GM10266 (cell line): ENCODE measurements around the gene RGS16.

ENCODE experiments used
- DNase-seq: peaks from one replicate; pipeline ENCODE4 v3.0.0; 2012; ENCODE audit errors: extremely low spot score
- TF ChIP-seq, protein P1 (sequence below): IDR thresholded peaks from 2 replicates; pipeline ENCODE4 v1.5.1; 2012; ENCODE audit warnings: mild to moderate bottlenecking, low read depth; ENCODE audit not compliant: control insufficient read depth, insufficient read depth; ENCODE audit errors: missing control alignments

RGS16 gene

DNA sequence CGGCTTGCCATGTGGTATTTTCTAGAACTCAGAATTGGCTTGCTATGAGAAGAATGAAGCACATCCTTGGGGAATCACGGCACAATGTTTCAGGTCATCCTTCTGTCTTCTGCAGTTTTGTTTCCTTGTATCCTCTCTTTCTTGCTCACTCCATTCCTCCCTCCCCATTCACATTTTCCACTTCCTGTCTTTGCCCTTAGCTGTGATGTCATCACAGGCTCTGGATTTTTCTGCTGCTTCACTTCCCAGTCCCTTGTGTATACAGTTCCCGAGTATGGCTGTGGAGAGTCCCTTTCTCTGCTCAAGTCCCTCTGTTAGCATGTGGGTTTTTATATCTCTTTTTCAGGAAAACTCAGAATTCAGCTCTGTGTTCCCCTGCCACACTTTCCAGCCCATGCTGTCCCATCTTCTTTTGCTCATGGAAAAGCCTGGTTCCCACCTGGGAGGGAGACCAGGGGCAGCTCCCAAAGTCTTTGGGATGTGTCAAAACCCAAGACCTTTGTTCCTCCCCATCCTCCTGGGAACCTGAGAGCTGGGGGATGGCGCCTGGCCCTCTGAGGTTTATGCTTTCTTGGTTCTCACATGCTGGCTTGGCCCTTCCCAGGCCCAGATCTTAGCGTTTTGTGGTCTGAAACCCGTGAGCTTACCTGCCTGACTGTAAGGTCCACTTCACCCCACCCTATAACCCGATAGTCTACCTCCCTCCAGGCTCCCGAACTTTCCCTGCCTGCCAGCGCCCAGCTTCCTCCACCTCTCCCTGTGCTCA is 4.8 kb upstream of the RGS16 start:
- no peak for DNase-seq
- TF ChIP-seq, protein P1, sequence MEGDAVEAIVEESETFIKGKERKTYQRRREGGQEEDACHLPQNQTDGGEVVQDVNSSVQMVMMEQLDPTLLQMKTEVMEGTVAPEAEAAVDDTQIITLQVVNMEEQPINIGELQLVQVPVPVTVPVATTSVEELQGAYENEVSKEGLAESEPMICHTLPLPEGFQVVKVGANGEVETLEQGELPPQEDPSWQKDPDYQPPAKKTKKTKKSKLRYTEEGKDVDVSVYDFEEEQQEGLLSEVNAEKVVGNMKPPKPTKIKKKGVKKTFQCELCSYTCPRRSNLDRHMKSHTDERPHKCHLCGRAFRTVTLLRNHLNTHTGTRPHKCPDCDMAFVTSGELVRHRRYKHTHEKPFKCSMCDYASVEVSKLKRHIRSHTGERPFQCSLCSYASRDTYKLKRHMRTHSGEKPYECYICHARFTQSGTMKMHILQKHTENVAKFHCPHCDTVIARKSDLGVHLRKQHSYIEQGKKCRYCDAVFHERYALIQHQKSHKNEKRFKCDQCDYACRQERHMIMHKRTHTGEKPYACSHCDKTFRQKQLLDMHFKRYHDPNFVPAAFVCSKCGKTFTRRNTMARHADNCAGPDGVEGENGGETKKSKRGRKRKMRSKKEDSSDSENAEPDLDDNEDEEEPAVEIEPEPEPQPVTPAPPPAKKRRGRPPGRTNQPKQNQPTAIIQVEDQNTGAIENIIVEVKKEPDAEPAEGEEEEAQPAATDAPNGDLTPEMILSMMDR: no peak

DNA sequence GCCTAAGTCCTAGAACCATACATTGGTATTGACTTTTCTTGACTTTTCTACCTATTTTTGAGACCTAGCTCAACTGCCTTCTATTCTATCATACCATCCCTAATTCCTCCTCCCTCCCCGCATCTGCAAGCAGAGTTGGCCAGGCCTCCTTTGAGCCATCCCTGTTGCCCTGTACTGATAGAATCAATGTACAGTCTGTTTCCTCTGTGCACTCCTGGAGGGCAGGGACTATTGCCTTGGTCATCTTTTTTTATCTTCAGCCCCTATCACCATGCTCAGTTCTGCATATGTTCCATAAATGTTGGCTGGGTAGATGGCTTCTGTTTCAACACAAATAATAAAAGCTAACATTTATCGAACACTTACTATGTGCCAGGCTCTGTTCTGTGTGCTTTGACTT is 4.0 kb upstream of the RGS16 start:
- DNase-seq: no peak
- TF ChIP-seq, protein P1: no peak

DNA sequence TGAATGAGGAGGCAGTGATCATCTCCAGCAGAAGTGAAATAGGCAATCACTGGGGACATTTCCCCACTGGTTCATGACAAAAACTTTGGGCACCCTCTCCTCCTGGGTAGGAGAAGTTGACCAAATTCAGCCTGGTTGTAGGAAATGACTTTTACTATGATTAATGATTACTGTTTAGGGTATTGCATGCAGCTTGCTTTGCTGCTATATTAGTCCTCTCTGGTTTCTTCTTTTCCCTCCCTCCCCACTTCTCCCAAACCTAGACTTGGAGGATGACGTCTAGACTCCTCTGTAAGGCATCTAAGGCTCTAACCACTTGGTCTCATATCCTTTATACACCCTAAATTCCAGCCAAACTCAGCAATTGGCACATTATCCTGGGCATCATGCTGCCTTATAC is 3.4 kb upstream of the RGS16 start:
- no peak for DNase-seq
- TF ChIP-seq, protein P1: no peak

DNA sequence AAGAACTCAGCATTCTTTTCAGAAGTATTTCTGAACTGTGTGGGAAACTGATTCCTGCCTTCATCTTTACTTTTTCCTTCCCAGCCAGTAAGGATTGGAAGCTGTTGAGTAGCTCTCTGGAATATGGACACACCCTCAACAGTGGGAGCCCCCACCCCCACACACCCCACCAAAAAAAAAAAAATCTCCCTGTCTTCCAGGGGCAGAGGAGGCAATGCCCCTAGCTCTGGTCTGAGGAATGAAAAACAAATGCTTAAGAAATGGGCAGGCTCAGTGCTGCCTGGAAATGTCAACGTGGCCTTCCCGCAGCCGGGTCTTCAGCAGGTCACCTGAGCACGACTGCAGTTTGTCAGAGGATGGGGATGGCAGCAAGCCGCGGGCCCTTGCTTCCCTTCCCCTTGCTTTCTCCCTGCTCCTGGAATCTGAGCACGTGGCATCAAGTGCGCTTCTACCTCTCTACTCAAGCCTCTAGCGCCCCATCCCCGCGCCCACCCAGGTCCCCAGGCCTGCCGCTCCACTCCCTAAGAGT is 479 bp downstream of the RGS16 start:
- TF ChIP-seq, protein P1: no peak
- no peak for DNase-seq

DNA sequence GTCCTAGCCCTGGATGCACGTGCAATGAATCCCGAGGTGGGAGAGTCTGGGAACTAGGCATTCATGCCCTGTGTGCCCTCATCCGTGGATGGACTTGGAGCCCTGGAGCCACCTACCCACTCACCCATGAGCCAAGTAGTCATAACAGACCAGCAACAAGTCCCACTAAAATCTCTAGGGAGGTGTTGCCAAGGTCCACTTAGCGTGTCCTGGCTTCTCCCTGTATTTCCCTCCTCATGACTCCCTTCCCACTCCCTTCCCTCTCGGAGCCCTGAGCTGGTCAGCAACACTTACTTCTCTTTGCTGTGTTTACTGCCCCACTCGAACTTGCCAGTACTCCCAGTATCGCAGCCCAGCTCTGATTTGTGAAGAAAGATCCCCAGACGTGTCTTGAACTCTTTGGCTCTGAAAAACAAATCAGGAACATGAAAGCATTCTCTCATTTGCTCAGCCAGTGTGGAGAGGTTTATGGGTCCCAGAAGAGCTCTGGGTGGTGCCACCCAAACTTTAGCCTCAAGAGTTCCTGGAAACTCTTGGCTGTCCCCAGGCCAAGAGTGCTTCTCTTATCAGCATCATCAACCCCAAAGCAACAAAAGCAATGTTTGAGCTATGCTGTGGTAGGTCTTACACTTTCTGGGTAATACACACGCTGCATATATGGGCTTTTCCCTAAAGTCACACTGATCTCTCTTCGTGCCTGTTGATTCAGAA is 1.1 kb downstream of the RGS16 start:
- DNase-seq: no peak
- TF ChIP-seq, protein P1: no peak

DNA sequence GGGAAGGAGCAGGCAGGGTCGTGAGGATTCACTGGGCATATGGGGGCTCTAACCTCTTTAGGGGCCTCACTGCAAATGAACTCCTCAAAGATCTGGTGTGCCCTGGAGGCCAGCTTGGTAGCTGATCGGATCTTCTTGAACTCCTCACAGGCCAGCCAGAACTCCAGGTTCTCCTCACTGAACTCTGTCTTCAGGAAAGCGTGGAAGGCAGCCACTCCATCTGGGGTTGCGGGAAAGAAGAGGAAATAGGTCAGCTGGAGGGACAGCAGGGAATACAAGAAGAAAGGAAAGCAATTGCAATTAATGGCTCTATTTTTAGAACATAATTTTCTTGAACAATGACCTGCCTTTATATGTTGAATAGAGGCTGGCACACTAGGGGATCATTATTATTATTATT is 2.3 kb downstream of the RGS16 start:
- TF ChIP-seq, protein P1: no peak

DNA sequence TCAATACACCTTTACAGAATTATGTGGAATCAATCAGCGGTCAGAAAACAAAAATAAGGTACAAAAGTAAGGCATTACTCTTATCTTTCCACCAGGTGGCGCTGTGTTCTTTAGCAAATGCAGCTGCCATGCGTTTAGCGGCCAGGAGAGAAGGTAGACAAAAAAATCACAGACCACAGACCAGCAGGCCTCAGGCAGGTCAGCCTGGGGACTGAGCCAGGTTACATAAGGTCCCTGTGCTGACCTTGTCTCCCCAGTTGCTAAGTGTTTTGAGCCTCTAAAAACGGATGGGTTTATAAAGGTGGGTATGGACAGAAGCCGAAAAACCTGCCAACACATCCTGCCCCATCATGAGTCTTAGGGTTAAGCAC is 2.8 kb downstream of the RGS16 start:
- TF ChIP-seq, protein P1: peak; percentile 78
- peak; percentile 70 for DNase-seq

More for the DNA sequence above, 2.3 kb downstream of the RGS16 start:
- DNase-seq: no peak
